ENCODE results near the gene EIF1B.

DNA sequence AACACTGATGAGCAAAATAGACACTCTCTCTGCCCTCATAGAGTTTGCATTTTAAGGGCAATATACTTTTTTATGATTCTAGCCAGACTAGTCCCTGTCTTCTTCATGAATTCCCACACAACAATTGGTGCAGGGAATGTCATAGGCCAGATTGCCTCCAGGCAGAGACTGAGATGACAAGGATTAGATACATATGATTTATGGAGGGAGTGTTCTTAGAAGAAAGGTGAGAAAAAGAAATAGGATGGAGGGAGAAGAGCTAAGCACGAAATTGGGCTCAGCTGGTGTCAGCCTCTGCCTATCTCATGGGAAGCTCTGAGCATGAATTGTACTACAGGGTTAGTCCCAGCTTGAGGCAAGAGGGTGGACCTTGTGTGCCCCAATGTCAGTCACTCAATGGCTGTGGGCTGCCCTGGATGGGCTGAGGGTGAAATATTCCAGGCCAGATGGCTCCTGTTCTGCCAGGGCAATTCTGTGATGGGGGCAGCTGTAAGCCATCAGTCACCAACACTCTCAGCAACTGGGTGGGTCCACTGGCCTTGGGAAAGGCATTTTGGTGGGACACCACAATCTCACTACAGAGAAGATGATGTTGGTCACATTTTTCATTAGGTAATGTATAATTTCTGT is 31.1 kb downstream of the EIF1B start:
- TF ChIP-seq, protein P1, sequence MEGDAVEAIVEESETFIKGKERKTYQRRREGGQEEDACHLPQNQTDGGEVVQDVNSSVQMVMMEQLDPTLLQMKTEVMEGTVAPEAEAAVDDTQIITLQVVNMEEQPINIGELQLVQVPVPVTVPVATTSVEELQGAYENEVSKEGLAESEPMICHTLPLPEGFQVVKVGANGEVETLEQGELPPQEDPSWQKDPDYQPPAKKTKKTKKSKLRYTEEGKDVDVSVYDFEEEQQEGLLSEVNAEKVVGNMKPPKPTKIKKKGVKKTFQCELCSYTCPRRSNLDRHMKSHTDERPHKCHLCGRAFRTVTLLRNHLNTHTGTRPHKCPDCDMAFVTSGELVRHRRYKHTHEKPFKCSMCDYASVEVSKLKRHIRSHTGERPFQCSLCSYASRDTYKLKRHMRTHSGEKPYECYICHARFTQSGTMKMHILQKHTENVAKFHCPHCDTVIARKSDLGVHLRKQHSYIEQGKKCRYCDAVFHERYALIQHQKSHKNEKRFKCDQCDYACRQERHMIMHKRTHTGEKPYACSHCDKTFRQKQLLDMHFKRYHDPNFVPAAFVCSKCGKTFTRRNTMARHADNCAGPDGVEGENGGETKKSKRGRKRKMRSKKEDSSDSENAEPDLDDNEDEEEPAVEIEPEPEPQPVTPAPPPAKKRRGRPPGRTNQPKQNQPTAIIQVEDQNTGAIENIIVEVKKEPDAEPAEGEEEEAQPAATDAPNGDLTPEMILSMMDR (IDR thresholded peaks at IDR 0.05): no peak
- TF ChIP-seq POLR2A (IDR thresholded peaks at IDR 0.05) (no peak), EP300 (IDR thresholded peaks at IDR 0.05) (no peak)
